ENCODE results near the gene ISM2.
"Not testable (repeated sequence)": the region's sequence is repeated elsewhere in the genome, so short reads cannot be mapped to it uniquely, and the experiment has no call there.

Gene ISM2

GRCh38 chr14:77498120-77498979, at the start of gene ISM2:
Gene ISM2 (minus strand): TSS chr14:77498816. CDS start chr14:77498793, 23 bp downstream.
- peak within 1 kb of the TSS; percentile 40 for H3K4me3 ChIP-seq (replicated peaks; ENCODE audit: low read depth, low read length)
- no peak for TF ChIP-seq CTCF (IDR thresholded peaks at IDR 0.05; ENCODE audit: low read depth, low read length, missing control alignments)
- no peak for DNase-seq (ENCODE audit: extremely low read depth, low read depth)

- no peak for DNase-seq (ENCODE audit: extremely low read depth, low read depth)
- no peak overlapping the region for H3K4me3 ChIP-seq (replicated peaks; ENCODE audit: low read depth, low read length)
- peak; percentile 16 for TF ChIP-seq CTCF (IDR thresholded peaks at IDR 0.05; ENCODE audit: low read depth, low read length, missing control alignments)
Measured at GRCh38 chr14:77547512-77548180, 49.0 kb upstream of the ISM2 start.

- not testable (repeated sequence) for DNase-seq (ENCODE audit: extremely low read depth, low read depth)
Measured at GRCh38 chr14:77545171-77545570, 46.6 kb upstream of the ISM2 start.

GRCh38 chr14:77544571-77544970, 46.0 kb upstream of the ISM2 start:
- TF ChIP-seq CTCF (IDR thresholded peaks at IDR 0.05; ENCODE audit: low read depth, low read length, missing control alignments), result no peak
- no peak for DNase-seq (ENCODE audit: extremely low read depth, low read depth)
- H3K4me3 ChIP-seq (replicated peaks; ENCODE audit: low read depth, low read length), result no peak overlapping the region

More at GRCh38 chr14:77545171-77545570, 46.6 kb upstream of the ISM2 start:
- not testable (repeated sequence) for H3K4me3 ChIP-seq (replicated peaks; ENCODE audit: low read depth, low read length)

GRCh38 chr14:77543637-77544334, 45.2 kb upstream of the ISM2 start:
- no peak overlapping the region for H3K4me3 ChIP-seq (replicated peaks; ENCODE audit: low read depth, low read length)
- TF ChIP-seq CTCF (IDR thresholded peaks at IDR 0.05; ENCODE audit: low read depth, low read length, missing control alignments), result no peak
- no peak for DNase-seq (ENCODE audit: extremely low read depth, low read depth)

GRCh38 chr14:77543240-77543551, 44.6 kb upstream of the ISM2 start:
- no peak for DNase-seq (ENCODE audit: extremely low read depth, low read depth)
- no peak overlapping the region for H3K4me3 ChIP-seq (replicated peaks; ENCODE audit: low read depth, low read length)
- TF ChIP-seq CTCF (IDR thresholded peaks at IDR 0.05; ENCODE audit: low read depth, low read length, missing control alignments), result no peak

All from HFF-Myc (cell line).